Stimulated activated CD8-positive, alpha-beta memory T cell treated with anti-CD3 and anti-CD28 coated beads, Interleukin-12 subunit alpha, Interleukin-12 subunit beta, amount 100 ng/mL, for 24 hours (primary cell): ENCODE measurements around the gene PTPRF.
"Not testable (repeated sequence)": the region's sequence is repeated elsewhere in the genome, so short reads cannot be mapped to it uniquely, and the experiment has no call there.

Experiments used
- DNase-seq: peaks from one replicate; pipeline ENCODE4 v3.0.0-alpha.2; 2020; ENCODE audit errors: extremely low read depth

The PTPRF gene

GRCh38 chr1:43530483-43531106 is at the start of gene PTPRF:
Gene PTPRF (plus strand): TSS chr1:43530883. CDS start chr1:43545076, 14,193 bp downstream.
- DNase-seq: no peak

GRCh38 chr1:43481491-43481890 is 49.2 kb upstream of the PTPRF start:
- no peak for DNase-seq

- no peak for DNase-seq
Observed at GRCh38 chr1:43482215-43482614, 48.5 kb upstream of the PTPRF start.

GRCh38 chr1:43484367-43484766 is 46.3 kb upstream of the PTPRF start:
- no peak for DNase-seq

GRCh38 chr1:43488165-43488564 is 42.5 kb upstream of the PTPRF start:
- DNase-seq: no peak

DNA sequence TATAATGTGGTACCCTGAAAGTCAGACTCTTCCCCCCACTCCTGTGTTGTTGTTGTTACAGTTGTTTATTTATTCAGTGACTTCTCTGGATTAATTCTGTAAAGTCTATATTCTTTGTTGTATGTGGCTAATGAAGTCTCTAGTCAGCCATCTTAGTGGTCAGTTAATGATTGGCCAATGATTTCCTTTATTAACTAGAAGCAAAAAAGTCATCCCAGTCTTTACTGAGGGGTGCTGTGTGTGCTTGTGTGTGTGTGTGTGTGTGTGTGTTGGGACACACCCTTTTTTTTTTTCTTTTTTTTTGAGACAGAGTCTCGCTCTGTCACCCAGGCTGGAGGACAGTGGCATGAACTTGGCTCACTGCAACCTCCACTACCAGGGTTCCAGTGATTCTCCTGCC is 39.6 kb upstream of the PTPRF start:
- DNase-seq: no peak

DNA sequence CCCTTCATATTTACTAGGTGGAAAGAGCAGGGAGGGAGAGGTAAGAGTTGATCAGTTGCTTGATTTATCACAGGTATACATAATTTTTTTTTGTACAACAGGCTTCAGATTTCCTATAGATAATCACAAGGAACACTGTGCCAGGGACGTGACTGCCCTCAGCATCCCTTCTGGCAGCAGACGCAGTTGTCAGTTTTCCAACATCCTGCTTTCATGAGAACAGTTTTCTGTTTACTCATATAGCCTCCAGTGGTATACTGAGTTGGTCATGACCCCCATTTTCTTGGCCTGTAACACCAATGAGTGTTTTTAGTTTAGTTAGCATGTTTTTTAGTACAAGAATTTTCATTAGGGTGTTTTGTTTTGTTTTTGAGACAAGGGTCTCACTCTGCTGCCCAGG is 37.9 kb upstream of the PTPRF start:
- DNase-seq: no peak

GRCh38 chr1:43493661-43494450 is 36.8 kb upstream of the PTPRF start:
- DNase-seq: no peak

DNA sequence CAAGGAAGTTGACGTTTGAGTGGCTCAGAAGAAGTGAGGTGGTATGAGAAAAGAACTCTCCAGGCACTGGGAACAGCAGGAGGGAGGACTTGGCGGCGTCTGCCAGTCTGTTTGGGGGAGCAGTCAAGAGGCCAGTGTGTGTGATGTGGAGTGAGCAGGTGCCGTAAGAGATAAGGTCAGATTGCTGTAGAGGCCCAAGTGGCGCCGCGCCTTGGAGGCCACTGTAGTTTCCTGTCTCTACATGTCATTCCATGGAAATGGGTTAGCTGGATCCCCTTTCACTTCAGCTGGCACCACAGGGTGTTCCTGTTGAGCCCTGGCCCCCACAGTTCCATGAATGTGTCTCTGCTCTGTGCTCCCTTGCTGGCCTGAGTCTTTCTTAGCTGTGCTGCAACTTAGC is 35.5 kb upstream of the PTPRF start:
- DNase-seq: no peak

DNA sequence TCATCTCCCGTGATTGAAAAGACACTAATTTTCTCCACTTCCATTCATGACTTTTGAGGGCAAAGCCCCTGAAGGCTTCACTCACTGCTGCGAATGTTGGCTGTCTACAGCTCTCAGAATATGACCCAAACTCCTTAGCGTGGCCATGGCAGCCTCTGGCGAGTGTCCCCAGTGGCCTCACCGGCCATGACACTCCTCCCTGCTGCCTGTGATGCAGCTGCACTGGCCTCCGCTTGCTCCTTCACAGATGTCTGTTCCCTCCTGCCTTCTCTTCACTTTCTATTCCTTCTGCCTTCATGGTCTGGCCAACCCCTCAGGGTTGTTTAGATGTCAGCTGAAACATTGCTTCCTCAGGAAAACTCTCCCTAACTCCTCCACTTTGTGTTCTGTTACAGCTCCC is 30.8 kb upstream of the PTPRF start:
- DNase-seq: no peak

- DNase-seq: not testable (repeated sequence)
Observed at GRCh38 chr1:43501806-43502205, 28.9 kb upstream of the PTPRF start.

DNA sequence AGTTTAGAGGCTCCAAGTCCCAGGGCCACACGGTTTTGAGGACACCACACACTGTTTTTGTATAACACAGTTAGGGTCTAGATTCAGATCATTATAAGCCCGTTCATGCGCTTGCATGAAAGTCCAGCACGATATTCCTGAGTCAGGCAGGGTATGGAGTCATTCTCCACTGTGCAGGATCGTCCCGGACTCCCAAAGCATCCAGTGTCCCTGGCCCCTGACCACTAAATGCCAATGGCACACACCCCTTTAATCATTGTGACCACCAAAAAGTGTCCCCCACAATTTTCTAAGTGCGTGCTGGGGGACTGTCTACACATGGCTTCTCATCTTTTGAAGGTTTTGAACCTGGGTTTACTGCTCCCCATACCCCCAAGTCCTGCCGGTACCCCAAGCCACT is 27.1 kb upstream of the PTPRF start:
- no peak for DNase-seq

DNA sequence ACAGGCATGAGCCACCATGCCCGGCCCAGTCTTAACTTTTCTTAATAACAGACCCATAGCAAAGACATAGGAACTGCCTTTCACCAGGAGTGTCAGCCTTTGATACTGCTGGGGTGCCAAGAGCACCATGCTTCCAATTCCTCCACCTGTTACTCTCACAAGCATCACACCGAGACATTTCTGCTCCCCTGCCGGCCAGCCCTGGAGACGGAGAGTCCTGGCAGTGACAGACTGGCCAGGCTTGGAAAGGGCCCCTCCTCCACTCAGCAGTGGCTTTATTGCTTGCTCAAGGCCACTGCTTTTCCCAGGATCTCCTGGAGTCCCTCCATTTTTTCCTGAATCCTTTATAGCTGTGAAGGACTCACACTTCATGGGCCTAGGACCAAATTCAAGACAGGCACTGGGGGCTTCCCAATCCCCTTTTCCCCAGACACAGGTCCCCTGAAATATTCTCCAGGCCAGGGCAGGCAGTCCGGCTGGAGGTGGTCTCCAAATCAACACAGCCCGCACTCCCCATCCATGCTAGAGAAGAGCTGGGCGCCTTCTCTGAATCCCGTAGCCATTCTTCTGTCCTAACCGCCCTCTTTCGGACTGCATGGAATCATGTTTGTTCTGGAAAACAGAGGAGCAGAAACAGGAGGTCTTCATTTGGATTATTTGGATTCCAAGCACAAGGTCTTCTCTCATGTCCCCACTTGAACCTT is 25.5 kb upstream of the PTPRF start:
- no peak for DNase-seq

DNA sequence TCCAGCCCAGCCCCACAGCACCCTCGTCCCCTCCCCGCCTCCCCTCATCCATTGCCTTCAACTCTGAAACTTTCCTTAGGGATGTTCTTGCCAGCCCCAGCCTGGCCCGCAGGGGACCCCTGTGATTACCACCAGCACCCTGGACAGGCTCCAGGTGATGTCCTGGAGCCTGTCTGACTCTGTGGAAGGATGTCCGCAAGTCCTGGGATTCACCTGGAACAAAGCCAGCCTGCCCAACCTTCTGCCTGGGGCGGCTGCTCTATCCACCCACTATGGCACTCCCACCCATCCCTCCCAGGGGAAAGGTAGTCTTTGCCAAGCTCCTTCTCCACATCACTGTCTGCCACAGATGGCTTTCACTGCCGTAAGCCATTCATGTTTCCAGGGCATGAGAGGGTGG is 24.4 kb upstream of the PTPRF start:
- no peak for DNase-seq

DNA sequence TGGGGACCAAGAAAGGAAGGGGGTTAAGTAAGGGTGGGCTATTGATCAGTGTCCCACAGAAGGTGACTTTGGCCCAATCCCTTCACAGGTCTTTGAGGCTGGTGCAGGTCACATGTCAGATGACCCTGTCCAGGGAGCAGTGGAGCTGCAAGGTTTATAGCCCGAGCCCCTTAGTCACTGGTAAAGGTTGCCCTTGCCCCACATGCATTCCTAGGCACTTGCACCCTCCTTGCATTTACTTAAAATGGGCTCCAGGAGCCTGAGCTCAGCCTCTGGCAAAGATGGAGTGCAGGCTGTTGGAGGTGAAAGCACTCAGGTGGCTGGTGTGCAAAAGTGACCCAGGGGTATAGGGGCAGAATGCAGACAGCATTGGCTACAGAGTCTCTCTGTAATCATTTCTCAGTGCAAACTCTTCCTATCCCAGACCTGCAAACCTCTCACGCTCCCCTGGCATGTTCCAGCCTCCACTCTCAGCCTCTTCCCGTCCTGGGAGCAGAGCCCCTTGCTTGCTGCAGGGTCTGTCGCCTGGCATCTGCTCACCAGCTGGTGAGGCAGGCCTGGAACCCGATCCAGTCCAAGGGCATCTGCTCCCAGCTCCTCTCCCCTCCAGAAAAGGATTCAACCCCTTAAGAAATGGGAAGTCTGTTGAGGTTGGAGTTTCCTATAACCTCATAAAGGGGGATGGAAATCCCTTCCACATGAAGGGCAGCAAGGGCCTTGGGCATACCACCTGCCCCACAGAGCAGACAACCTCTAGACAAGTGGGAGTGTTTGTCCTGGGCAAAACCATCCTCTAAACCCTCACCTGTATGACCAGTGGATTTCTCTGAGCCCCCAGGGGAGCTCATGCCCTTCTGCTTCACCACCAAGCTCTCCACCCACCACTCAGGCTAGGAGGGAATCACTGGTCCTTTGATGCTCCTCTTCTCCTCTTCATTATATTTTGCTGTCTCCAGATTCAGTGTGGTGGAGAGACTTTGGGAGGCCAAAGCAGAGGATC is 23.1 kb upstream of the PTPRF start:
- no peak for DNase-seq

GRCh38 chr1:43509007-43509739 is 21.5 kb upstream of the PTPRF start:
- no peak for DNase-seq

GRCh38 chr1:43509740-43510375 is 20.8 kb upstream of the PTPRF start:
- no peak for DNase-seq

- DNase-seq: no peak
Observed at GRCh38 chr1:43510621-43511020, 20.1 kb upstream of the PTPRF start.

DNA sequence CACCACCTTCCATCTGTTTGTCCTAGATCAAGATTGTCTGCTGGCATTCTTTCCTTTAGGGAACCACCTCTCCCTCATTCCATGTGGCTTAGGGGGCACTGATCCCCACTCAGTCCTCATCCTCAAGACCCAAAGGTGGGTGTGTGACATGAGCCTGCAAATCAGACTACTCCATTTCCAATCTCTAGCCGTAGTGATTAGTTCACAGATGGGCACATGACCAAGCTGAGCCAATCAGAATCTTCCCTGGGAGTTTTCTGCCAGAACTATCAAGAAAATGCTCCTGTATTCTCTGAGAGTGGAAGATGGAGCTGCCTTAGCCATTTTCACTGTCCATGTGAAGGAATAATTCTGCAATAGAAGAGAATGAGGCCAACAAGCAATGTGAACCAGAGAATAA is 19.3 kb upstream of the PTPRF start:
- DNase-seq: no peak

- no peak for DNase-seq
Observed at GRCh38 chr1:43512133-43512532, 18.6 kb upstream of the PTPRF start.

GRCh38 chr1:43512681-43513080 is 18.0 kb upstream of the PTPRF start:
- DNase-seq: no peak
